Suppressor macrophage (primary cell): ENCODE measurements around the gene MMP1.
"Not testable (repeated sequence)": the region's sequence is repeated elsewhere in the genome, so short reads cannot be mapped to it uniquely, and the experiment has no call there.

ENCODE experiments used
- DNase-seq, 4 experiments: peaks; one replicate each; pipeline ENCODE4 v3.0.0-alpha.2; 2020 to 2022

MMP1 gene

GRCh38 chr11:102760344-102761035 lies 37.5 kb downstream of the MMP1 start:
- DNase-seq, result peak; percentile 52 to 94 (median 75)

DNA sequence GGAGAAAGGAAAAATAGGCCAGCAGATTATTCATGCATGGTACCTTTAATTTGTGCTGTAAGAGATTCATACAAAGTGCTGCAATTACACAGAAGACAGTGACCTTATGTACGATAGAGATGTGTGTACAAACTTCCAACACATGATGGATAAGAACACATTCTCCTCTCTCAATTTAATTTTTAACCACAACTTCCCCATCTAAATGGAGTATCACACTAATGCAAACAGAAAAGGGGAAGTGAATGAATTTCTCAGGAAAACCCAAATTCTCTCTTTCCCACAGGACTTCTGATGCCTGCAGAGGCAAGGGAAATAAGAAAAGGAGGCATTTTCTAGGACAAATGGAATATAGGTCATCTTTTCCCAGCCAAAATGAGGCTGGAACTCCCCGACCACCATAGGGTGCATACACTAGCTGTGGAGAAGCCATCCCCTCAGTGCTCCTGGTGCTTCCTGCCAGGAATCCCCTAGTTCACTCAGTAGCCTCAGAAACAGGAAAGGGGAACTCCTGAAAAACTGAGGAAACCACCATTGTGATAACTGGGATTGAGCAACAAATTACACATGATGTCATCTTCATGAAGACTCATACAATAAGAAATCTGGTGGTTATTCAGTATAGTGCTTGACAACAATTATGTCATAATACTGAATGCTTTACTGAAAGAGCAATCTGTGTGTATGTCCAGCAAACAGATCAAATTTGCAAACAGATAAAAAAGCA lies 40.0 kb downstream of the MMP1 start:
- DNase-seq, result peak; percentile 71 to 95 (median 86)

DNA sequence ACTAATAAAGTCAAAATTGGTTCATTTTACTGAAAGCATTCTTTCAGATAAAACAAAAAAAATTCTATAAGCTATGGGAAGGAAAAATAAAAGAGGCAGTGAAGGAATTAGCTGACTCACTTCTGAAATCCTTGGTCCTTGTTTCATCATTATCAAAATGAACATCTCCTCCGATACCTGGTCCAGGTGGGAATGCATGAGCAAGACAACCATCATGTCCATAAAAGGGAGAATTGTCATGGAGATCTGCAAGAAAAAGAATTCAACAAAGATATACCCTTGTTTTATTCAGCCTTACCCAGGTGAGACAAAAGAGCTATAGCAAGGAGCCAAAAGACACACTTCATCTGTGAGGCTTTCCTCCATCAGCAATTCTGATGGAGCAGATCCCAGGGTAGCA lies 44.7 kb downstream of the MMP1 start:
- no peak for DNase-seq

GRCh38 chr11:102751673-102752072 lies 46.3 kb downstream of the MMP1 start:
- DNase-seq, result no peak

GRCh38 chr11:102749101-102749722 lies 48.7 kb downstream of the MMP1 start:
- DNase-seq, result no peak

GRCh38 chr11:102746746-102747578 lies 51.0 kb downstream of the MMP1 start:
- not testable (repeated sequence) for DNase-seq
